Measurements from ENCODE around the gene PON3. TPM values are rescaled to one million over a fixed set of nuclear protein-coding genes. Genes with fewer than 3 reads are reported as not detected.

PON3 gene
- total RNA-seq, 1 experiment from 2014 or later: 1.2 TPM

- no peak for DNase-seq (ENCODE audit: low read depth, low spot score)
- Histone ChIP-seq H3K9me3 (ENCODE audit: control insufficient read depth, insufficient read depth, low read depth, low read length) (no peaks in the 10 kb centered on the region), H3K36me3 (ENCODE audit: control insufficient read depth, insufficient read depth, low read length) (no peaks in the 10 kb centered on the region), H3K4me1 (ENCODE audit: control insufficient read depth, insufficient read depth, low read length) (no peaks in the 10 kb centered on the region), H3K4me3 (ENCODE audit: low read depth in 2 of 2, low read length in 2 of 2) (no peak overlapping the region), H3K27ac (ENCODE audit: low read length) (no peak overlapping the region), H3K27me3 (ENCODE audit: control insufficient read depth, insufficient read depth, low read length) (no peaks in the 10 kb centered on the region)
- TF ChIP-seq, protein P1, sequence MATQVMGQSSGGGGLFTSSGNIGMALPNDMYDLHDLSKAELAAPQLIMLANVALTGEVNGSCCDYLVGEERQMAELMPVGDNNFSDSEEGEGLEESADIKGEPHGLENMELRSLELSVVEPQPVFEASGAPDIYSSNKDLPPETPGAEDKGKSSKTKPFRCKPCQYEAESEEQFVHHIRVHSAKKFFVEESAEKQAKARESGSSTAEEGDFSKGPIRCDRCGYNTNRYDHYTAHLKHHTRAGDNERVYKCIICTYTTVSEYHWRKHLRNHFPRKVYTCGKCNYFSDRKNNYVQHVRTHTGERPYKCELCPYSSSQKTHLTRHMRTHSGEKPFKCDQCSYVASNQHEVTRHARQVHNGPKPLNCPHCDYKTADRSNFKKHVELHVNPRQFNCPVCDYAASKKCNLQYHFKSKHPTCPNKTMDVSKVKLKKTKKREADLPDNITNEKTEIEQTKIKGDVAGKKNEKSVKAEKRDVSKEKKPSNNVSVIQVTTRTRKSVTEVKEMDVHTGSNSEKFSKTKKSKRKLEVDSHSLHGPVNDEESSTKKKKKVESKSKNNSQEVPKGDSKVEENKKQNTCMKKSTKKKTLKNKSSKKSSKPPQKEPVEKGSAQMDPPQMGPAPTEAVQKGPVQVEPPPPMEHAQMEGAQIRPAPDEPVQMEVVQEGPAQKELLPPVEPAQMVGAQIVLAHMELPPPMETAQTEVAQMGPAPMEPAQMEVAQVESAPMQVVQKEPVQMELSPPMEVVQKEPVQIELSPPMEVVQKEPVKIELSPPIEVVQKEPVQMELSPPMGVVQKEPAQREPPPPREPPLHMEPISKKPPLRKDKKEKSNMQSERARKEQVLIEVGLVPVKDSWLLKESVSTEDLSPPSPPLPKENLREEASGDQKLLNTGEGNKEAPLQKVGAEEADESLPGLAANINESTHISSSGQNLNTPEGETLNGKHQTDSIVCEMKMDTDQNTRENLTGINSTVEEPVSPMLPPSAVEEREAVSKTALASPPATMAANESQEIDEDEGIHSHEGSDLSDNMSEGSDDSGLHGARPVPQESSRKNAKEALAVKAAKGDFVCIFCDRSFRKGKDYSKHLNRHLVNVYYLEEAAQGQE (IDR thresholded peaks at IDR 0.05; ENCODE audit: insufficient read depth in 1 of 2, low read depth in 2 of 2, low read length in 1 of 2): no peak
- no peak for TF ChIP-seq POLR2AphosphoS5 (IDR thresholded peaks at IDR 0.05; ENCODE audit: low read depth, low read length)
- TF ChIP-seq, protein P2, sequence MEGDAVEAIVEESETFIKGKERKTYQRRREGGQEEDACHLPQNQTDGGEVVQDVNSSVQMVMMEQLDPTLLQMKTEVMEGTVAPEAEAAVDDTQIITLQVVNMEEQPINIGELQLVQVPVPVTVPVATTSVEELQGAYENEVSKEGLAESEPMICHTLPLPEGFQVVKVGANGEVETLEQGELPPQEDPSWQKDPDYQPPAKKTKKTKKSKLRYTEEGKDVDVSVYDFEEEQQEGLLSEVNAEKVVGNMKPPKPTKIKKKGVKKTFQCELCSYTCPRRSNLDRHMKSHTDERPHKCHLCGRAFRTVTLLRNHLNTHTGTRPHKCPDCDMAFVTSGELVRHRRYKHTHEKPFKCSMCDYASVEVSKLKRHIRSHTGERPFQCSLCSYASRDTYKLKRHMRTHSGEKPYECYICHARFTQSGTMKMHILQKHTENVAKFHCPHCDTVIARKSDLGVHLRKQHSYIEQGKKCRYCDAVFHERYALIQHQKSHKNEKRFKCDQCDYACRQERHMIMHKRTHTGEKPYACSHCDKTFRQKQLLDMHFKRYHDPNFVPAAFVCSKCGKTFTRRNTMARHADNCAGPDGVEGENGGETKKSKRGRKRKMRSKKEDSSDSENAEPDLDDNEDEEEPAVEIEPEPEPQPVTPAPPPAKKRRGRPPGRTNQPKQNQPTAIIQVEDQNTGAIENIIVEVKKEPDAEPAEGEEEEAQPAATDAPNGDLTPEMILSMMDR (IDR thresholded peaks at IDR 0.05): no peak
- no peak for TF ChIP-seq SIN3A (IDR thresholded peaks at IDR 0.05; ENCODE audit: borderline replicate concordance, insufficient read depth, low read depth, low read length)
- TF ChIP-seq TCF7L2 (IDR thresholded peaks at IDR 0.05; ENCODE audit: low read depth, low read length): 0 out of 2 replicates have a peak, but pooled peaks have one; percentile 34
- in situ Hi-C loops (cut with HindIII; ENCODE audit: low pct_unique_long_range_greater_than_20kb, low sequenced_read_pairs): no loop called here
- ChIA-PET POLR2A (no interaction called here), CTCF (no interaction called here)
- BruUV-seq (replicated peaks): no TSS peak
- ATAC-seq: no peak
- intact Hi-C loops (cut with micrococcal nuclease; ENCODE audit: unreplicated experiment): no loop called here
Observed at GRCh38 chr7:95357623-95358022, 38.6 kb downstream of the PON3 start.

- DNase-seq (ENCODE audit: low read depth, low spot score): no peak
- Histone ChIP-seq H3K27ac (ENCODE audit: low read length) (no peak overlapping the region), H3K4me3 (ENCODE audit: low read depth in 2 of 2, low read length in 2 of 2) (no peak overlapping the region), H3K27me3 (ENCODE audit: control insufficient read depth, insufficient read depth, low read length) (no peaks in the 10 kb centered on the region), H3K4me1 (ENCODE audit: control insufficient read depth, insufficient read depth, low read length) (no peaks in the 10 kb centered on the region), H3K36me3 (ENCODE audit: control insufficient read depth, insufficient read depth, low read length) (no peaks in the 10 kb centered on the region), H3K9me3 (ENCODE audit: control insufficient read depth, insufficient read depth, low read depth, low read length) (no peaks in the 10 kb centered on the region)
- intact Hi-C loops (cut with micrococcal nuclease; ENCODE audit: unreplicated experiment) (no loop called here), in situ Hi-C loops (cut with HindIII; ENCODE audit: low pct_unique_long_range_greater_than_20kb, low sequenced_read_pairs) (no loop called here)
- ATAC-seq: no peak
- POLR2A ChIA-PET: no interaction called here
- no TSS peak for BruUV-seq (replicated peaks)
- TF ChIP-seq, protein P2 (IDR thresholded peaks at IDR 0.05): no peak
- TF ChIP-seq, protein P1 (IDR thresholded peaks at IDR 0.05; ENCODE audit: insufficient read depth in 1 of 2, low read depth in 2 of 2, low read length in 1 of 2): no peak
- TF ChIP-seq POLR2AphosphoS5 (IDR thresholded peaks at IDR 0.05; ENCODE audit: low read depth, low read length) (no peak), TCF7L2 (IDR thresholded peaks at IDR 0.05; ENCODE audit: low read depth, low read length) (no peak), SIN3A (IDR thresholded peaks at IDR 0.05; ENCODE audit: borderline replicate concordance, insufficient read depth, low read depth, low read length) (no peak)
- CTCF ChIA-PET: no interaction called here
Observed at GRCh38 chr7:95342642-95343307, 53.4 kb downstream of the PON3 start.

All from Panc1 (cell line).